ENCODE measurements around the gene TTC1.

- no peak for TF ChIP-seq CTCF (IDR thresholded peaks at IDR 0.05; ENCODE audit: low read depth, low read length, poor library complexity, severe bottlenecking)
- no peak for TF ChIP-seq EZH2phosphoT487 (IDR thresholded peaks at IDR 0.05; ENCODE audit: borderline replicate concordance, low read length)
These were observed 46.7 kb upstream of the TTC1 start for GRCh38 chr5:159962214-159962613.

Measured in DOHH2 (cell line).